Body of pancreas (tissue), 4 donors: ENCODE data around the gene TC2N.

Experiments
- POLR2A ChIP-seq, 3 donors: fragments of 450-650 bp; IDR thresholded peaks; one replicate each; pipeline ENCODE4 v1.6.1; 2016; ENCODE audit warnings: antibody characterized with exemption in 3 of 3, mild to moderate bottlenecking in 2 of 3
- TF ChIP-seq, protein P1 (sequence below), 7 experiments: fragments of 450-650 bp in 4 of 7; fragments of 200-600 bp in 3 of 7; sonication (generic) in 3 of 7; IDR thresholded peaks; one replicate each; pipeline ENCODE4 v1.5.1; 2016 to 2019; ENCODE audit warnings: antibody characterized with exemption in 7 of 7

DNA sequence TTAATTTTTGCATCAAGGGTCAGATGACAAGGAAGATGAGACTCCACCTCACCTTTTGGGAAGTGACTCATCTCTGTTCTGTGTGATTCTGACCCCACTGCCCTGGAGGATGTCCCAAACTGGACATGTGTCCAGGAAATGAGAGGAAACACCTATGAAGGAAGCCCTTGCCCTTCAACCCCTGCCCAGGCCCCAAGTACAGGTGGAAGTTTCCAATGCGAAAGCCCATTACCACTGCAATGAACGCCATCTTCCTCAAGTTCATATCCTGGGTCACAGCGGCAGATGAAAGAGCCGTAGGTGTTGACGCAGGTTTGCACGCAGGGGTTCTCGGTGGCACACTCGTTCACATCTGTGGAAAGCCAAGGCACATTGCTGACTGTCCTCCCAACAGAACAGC, 19.6 kb upstream of the TC2N start:
- TF ChIP-seq, protein P1, sequence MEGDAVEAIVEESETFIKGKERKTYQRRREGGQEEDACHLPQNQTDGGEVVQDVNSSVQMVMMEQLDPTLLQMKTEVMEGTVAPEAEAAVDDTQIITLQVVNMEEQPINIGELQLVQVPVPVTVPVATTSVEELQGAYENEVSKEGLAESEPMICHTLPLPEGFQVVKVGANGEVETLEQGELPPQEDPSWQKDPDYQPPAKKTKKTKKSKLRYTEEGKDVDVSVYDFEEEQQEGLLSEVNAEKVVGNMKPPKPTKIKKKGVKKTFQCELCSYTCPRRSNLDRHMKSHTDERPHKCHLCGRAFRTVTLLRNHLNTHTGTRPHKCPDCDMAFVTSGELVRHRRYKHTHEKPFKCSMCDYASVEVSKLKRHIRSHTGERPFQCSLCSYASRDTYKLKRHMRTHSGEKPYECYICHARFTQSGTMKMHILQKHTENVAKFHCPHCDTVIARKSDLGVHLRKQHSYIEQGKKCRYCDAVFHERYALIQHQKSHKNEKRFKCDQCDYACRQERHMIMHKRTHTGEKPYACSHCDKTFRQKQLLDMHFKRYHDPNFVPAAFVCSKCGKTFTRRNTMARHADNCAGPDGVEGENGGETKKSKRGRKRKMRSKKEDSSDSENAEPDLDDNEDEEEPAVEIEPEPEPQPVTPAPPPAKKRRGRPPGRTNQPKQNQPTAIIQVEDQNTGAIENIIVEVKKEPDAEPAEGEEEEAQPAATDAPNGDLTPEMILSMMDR (IDR thresholded peaks at IDR 0.05), result no peak
- no peak for TF ChIP-seq POLR2A (IDR thresholded peaks at IDR 0.05)
